Measurements from ENCODE around the gene ZNF436. TPM values are rescaled to one million over a fixed set of nuclear protein-coding genes. Genes with fewer than 3 reads are reported as not detected.
"Not testable (repeated sequence)": the region's sequence is repeated elsewhere in the genome, so short reads cannot be mapped to it uniquely, and the experiment has no call there.

The ZNF436 gene
- total RNA-seq, 5 donors from 2014 or later (not counting 1 experiment from before 2014, with no cell fraction given), result 4.6 to 9.8 (median 9.3) TPM

DNA sequence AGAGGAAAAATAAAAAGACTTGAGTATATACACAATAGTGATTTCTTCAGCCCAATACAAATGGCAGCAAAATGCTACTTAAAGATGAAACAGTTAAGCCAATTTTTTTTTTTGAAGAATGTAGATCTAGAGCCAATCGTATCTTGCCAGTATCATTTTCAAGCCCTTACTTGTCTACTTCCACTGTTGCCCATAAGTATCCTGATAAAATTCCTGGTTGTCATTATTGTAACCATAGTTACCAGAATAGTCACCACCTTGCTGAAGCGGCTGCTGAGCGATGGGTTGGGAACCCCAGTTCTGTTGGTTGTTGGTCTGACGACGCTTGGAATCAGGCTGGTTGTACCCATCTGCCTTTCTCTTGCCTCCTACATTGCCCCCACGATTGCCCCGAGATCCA, 59.4 kb downstream of the ZNF436 start:
- H3K27me3 Mint-ChIP-seq; CTCF ChIA-PET; DNase-seq; H3K9me3 Mint-ChIP-seq; POLR2A ChIA-PET; H3K4me3 Mint-ChIP-seq; ATAC-seq (replicated peaks in 1 of 4); H3K27ac ChIP-seq (ENCODE audit: low read length); H3K27me3 ChIP-seq (replicated peaks in 1 of 2; ENCODE audit: control insufficient read depth in 2 of 2, extremely low read depth in 1 of 2, insufficient read depth in 2 of 2, low read length in 1 of 2); H3K9me3 ChIP-seq; H3K27ac Mint-ChIP-seq; H3K4me3 ChIP-seq (ENCODE audit: control insufficient read depth in 1 of 2, extremely low read depth in 1 of 2, low read length in 1 of 2); H3K4me1 ChIP-seq (ENCODE audit: control insufficient read depth in 1 of 2, extremely low read depth in 1 of 2, insufficient read depth in 2 of 2, low read length in 2 of 2): not testable (repeated sequence)
- Mint-ChIP-seq H3K36me3 (peaks cover 36% of the 10 kb centered on the region), H3K4me1 (peaks cover 10 to 19% (median 14%) of the 10 kb centered on the region in 3 donors)
- H3K36me3 ChIP-seq (ENCODE audit: control insufficient read depth in 2 of 2, extremely low read depth in 1 of 2, insufficient read depth in 1 of 2, low read length in 1 of 2), result peaks cover 0 to 46% of the 10 kb centered on the region in 2 donors
- WGBS (ENCODE audit: insufficient coverage), result 96% methylated on average over 6 of the region's 7 CpGs

Other genes starting within 250 kb of the ZNF436 start
- gene LUZP1, start 201.0 kb downstream of the ZNF436 start, total RNA-seq, result 10 to 100 TPM; 18.8 to 24.8 (median 19.7) TPM
- gene HTR1D, start 152.3 kb downstream of the ZNF436 start, total RNA-seq, result not detected
- gene HNRNPR, start 25.6 kb downstream of the ZNF436 start, total RNA-seq, result 100 to 1,000 TPM in 4 of 5 donors, 10 to 100 TPM in 1; 98.2 to 122 (median 109) TPM
- gene TCEA3, start 54.9 kb upstream of the ZNF436 start, total RNA-seq, result 10 to 100 TPM; 16.1 to 39.9 (median 32.4) TPM
- gene ASAP3, start 114.3 kb upstream of the ZNF436 start, total RNA-seq, result 1 to 10 TPM; 1.2 to 2.8 (median 2.1) TPM
- 1 to 10 TPM; 1.7 to 3.1 (median 2.5) TPM for gene E2F2, start 161.4 kb upstream of the ZNF436 start, total RNA-seq
- gene ID3, start 189.7 kb upstream of the ZNF436 start, total RNA-seq, result 10 to 100 TPM; 20.7 to 99.7 (median 81.3) TPM